ENCODE measurements around the gene LMOD3.

Gene LMOD3

DNA sequence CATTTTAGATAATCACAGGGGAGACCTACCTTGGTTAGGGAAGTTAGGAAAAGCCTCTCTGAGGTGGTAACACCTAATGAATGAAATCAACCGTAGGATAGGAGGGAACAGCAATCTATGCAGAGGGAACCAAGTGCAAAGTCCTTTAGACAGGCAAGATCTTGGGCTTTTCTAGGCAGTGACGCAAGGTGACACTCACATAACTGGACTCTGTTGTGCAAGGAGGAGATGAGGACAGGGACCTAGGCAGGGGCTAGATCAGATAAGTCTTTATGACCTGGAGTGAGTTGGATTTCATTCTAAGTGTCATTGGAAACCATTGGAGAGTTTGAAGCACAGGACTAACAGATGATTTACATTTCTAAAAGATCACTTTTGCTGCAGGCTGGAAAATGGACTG lies 4.6 kb upstream of the LMOD3 start:
- Histone ChIP-seq H3K4me3 (no peak overlapping the region), H3K27ac (no peak overlapping the region)

GRCh38 chr3:69126216-69126615 lies 3.8 kb upstream of the LMOD3 start:
- H3K4me3 ChIP-seq, result no peak overlapping the region
- no peak overlapping the region for H3K27ac ChIP-seq

- no peak overlapping the region for H3K4me3 ChIP-seq
Observed at GRCh38 chr3:69121950-69122349, 445 bp downstream of the LMOD3 start.

DNA sequence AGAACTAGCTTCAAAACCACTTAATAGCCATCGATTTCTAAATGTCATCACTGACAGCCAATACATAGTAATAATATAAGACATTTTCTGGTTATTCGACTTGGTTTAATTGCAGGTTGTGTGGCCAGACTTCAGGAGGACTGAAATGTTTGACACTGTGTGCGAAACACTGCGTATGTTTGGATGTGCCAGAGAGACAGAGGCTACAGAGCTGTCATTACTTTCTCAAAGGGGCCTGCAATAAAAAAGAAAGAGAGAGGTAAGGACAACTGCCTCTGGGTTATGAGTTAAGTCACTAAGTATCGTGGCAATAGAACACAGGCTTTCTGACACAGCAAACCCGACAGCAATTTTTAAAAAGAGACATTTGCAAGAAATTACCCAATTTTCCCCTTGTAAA lies 882 bp downstream of the LMOD3 start:
- Histone ChIP-seq H3K4me3 (no peak overlapping the region), H3K27ac (no peak overlapping the region)

More at GRCh38 chr3:69121950-69122349, 445 bp downstream of the LMOD3 start:
- no peak overlapping the region for H3K27ac ChIP-seq

DNA sequence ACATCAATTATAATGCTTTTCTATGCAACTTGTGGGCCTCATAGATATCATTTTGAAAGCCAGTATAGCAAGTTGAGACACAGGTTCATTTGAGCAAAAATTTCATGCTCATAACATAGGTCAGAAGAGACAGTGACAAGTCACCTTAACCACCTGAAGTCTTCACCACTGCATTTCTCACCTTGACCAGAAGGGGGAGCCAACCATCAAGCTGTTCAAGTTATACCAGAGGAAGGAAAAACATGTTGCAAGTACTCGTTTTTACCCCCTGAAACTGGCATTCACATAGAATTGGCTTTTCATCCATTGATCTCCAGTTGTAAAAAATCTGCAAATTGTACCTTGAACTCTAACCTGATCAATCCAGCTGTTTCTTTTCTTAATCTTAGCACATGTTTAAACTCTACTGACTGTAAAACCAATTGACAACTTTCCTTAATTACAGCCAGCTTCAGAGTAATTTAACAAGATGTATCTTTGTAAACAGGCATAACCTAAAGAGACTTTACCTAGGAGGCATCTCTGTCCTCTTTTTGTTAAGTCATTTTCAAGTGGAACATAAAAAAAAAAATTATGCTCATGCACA lies 1.4 kb downstream of the LMOD3 start:
- Histone ChIP-seq H3K4me3 (no peak overlapping the region), H3K27ac (no peak overlapping the region)

DNA sequence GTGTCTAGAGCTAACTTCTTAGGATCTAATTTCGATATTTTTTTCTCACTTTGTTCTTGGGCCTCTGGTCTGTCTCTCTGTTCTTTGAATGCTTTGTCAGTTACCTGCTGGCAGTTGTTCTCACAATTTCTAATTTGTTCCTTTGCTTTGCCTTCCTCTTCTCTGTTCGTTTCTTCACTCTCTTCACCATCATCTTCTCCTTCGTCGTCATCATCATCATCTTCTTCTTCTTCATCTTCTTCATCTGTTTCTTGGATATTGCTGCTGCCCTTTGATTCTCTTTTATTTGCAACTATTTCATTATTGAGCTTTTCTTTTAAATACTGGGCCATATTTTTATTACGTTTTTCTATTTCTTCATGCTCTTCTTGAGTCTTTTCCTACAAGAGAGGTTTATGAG lies 2.7 kb downstream of the LMOD3 start:
- Histone ChIP-seq H3K4me3 (no peak overlapping the region), H3K27ac (no peak overlapping the region)

DNA sequence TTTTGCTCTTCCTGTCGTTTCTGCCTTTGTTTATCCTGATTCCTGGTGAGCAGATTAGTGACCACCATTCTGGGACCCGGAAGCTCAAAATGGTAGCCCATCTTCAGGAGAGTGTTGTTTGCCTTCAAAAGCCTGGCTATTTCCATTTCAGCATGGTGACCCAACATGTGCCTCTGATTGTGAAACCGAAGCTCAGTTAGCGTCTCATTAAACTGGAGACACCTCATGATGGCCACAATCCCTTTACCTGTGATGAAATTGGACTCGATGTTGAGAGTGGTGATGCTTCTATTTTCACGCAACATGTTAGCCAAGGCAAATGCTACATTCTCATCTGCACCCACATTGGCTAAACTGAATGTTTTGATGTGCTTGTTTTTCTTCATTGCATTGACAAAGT lies 3.3 kb downstream of the LMOD3 start:
- Histone ChIP-seq H3K4me3 (no peak overlapping the region), H3K27ac (no peak overlapping the region)

GRCh38 chr3:69118555-69118954 lies 3.8 kb downstream of the LMOD3 start:
- no peak overlapping the region for H3K4me3 ChIP-seq
- H3K27ac ChIP-seq, result no peak overlapping the region

GRCh38 chr3:69116897-69117296 lies 5.5 kb downstream of the LMOD3 start:
- Histone ChIP-seq H3K4me3 (no peak overlapping the region), H3K27ac (no peak overlapping the region)

DNA sequence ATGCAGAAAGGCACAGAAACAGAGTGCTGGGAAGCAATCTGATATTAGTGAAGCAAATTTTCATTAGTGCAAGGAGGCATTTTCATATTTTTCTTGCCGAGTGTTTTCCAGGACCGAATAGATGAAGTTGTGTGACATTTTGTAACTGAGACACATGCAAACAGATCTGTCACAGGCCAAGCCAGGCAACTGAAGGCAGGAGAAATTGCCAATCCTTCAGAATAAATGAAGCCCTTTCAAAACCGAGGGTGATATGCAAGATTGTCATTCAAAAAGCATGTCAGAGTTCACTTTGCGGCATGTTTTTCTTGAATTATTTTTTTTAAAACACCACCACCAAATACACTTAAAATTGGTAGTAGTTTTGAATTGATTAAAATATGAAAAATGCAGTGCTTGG lies 6.2 kb downstream of the LMOD3 start:
- peak overlapping the region in 1 of 21 experiments; percentile 16 for H3K27ac ChIP-seq
- no peak overlapping the region for H3K4me3 ChIP-seq

DNA sequence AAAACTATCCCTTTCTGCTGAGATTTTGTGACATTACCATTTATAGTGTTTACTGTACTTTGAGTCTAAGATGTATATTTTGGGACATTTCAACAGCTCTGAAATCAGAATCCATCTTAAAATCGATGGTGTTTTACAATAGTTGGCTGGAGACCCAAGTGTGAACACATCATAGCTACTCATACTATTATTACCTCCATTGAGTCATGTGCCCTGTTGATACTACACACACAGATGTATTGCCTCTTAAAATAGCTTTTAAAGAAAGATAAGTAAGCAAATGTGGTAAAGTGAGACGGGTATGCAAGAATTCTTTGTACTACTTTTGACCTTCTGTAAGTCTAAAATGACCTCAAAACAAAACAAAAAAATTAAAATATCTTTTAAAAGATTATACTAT lies 6.7 kb downstream of the LMOD3 start:
- no peak overlapping the region for H3K4me3 ChIP-seq
- H3K27ac ChIP-seq, result peak overlapping the region in 1 of 21 experiments; percentile 16

DNA sequence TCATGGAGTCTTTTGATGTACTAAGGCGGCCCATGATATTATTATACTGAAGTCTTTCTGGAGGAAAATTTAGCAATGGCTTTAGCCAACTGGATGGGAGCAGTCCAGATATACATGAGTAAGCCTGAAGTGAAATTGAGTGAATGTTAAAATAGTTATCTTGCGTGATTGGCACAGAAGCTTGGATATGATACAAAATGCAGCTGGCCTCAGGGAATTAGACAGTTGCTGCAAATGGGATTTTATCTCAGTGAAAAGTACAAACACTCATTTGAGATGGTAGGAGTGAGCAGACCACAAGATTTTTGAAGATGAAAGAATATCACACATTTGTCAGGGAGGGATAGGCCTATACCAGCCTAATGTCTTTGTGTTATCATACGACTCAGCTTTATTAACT lies 8.9 kb downstream of the LMOD3 start:
- Histone ChIP-seq H3K27ac (no peak overlapping the region), H3K4me3 (no peak overlapping the region)

DNA sequence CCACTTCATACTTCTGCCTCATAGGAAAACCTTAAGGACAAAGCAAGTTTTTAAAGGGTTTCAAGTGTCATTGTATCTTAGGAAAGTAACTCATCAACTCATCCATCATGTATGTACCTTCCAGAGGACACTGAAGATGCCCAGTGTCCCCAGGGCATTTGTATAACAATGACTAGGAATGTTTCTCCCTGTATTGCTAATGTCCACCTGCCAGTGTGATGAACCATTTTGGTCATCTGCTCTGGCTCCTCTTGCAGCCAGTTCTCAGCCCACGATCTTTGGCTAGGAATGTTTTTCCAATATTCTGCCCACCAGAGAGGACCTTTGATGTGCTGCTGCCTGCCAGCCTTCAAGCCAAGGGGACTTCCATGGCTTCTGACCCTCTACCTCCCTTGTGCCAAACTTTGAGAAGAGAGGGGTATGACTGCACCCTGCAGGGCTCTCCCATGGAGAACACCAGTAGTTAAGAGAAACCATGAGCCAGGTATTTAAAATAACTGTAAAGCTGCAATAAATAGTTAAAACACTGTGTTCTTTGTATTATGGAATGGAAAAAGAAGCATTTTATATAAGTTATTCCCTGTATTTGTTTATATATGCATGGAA lies 11.4 kb downstream of the LMOD3 start:
- Histone ChIP-seq H3K4me3 (no peak overlapping the region), H3K27ac (no peak overlapping the region)

- Histone ChIP-seq H3K27ac (no peak overlapping the region), H3K4me3 (no peak overlapping the region)
Observed at GRCh38 chr3:69108811-69109210, 13.6 kb downstream of the LMOD3 start.

GRCh38 chr3:69107841-69108240 lies 14.6 kb downstream of the LMOD3 start:
- no peak overlapping the region for H3K4me3 ChIP-seq
- H3K27ac ChIP-seq, result no peak overlapping the region

DNA sequence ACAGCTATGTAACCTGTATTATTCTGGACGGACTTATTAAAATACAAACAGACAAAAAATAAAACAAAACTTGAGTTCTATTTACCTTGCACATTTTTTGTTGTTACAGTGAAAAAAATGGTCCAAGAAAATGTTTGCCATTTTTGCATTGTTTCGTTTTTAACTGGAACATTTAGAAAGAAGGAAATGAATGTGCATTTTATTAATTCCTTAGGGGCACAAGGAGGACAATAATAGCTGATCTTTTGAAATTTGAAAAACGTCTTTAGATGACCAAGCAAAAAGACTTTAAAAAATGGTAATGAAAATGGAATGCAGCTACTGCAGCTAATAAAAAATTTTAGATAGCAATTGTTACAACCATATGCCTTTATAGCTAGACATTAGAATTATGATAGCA lies 17.1 kb downstream of the LMOD3 start:
- Histone ChIP-seq H3K4me3 (no peak overlapping the region), H3K27ac (no peak overlapping the region)

DNA sequence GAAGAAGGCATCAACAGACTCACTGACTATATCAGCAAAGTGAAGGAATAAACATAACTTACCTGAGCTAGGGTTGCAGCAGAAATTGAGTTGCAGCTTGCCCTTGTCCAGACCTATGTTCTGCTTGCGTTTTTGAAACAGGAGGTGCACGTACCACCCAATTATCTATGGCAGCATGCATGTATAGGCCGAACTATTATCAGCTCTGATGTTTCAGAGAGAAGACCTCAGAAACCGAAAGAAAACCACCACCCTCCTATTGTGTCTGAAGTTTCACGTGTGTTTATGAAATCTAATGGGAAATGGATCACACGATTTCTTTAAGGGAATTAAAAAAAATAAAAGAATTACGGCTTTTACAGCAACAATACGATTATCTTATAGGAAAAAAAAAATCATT lies 17.8 kb downstream of the LMOD3 start:
- no peak overlapping the region for H3K4me3 ChIP-seq
- H3K27ac ChIP-seq, result no peak overlapping the region

DNA sequence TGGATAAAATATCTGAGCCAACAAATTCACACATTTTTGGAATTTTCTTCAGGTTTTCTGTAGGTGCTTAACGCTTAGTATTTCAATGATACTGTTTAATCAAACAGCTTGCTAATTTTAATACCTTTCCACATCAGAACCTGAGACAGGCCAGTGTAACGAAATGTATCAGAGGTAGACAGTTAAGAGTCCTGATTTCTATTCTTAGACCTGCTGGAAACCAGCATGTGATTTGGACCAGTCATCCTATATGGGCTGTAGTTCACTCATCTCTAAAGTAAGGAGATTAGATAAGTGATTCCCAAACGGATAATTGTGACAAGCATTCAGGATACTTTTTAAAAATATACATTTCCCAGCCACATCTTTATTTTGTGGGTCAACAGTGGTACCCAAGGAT lies 19.3 kb downstream of the LMOD3 start:
- no peak overlapping the region for H3K4me3 ChIP-seq
- H3K27ac ChIP-seq, result peak overlapping the region in 1 of 21 experiments; percentile 26

GRCh38 chr3:69102384-69102783 lies 20.0 kb downstream of the LMOD3 start:
- Histone ChIP-seq H3K27ac (peak overlapping the region in 1 of 21 experiments; percentile 26), H3K4me3 (no peak overlapping the region)

DNA sequence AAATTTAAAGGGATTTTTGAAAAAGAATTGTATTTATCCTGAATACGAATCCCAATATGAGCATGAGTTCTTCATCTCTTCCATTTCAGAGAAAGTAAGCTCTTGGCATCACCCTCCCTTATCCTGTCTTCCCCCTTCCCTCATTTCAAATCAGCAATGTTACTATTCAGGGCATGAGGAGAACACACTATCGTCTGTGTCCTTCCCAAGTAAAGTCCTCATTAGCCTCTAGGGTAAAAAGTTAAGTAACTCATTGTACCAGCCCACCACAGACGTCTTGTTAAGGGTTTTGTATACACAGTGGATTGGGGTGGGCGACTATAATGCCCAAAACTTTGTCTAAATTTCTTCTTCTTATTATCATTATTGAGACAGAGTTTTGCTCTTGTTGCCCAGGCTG lies 22.8 kb downstream of the LMOD3 start:
- H3K27ac ChIP-seq, result no peak overlapping the region

DNA sequence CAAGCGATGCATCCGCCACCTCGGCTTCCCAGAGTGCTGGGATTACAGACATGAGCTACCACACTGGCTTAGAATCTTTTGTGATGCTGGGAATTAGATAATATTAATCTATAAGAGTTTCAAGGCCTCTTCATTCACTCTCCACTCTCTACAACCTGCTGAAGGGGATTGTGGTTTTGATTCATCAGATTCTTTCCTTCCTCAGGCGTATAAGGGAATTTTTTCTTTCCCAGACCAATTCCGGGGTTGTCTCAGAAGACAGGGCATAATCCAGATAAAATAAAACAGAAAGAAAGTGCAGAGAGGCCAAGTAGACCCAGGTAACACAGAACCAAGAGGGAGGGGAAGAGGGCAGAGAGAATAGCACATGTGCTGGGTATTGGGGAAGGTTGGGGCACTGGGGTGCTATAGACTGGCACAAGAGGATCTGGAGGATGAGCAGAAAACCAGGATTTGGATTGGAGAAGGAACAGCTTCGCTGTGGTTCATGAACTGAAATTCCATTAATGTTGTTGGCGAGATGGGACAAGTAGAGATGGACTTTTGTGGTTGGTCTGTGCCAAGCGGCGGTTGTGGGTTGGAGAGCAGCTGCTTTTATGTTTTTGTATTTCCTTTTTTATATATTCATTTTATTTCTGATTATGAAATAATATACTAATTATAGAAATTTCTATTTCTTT lies 24.8 kb downstream of the LMOD3 start:
- peak overlapping the region in 3 of 21 experiments; percentile 1 to 25 (median 3) for H3K27ac ChIP-seq
- no peak overlapping the region for H3K4me3 ChIP-seq

More for the DNA sequence above, 22.8 kb downstream of the LMOD3 start:
- H3K4me3 ChIP-seq, result no peak overlapping the region

All from skin epidermis (tissue), 12 donors.